CD4-positive, alpha-beta T cell treated with Interferon alpha-2 for 1 hour (primary cell): ENCODE measurements around the gene DDO.
"Not testable (repeated sequence)": the region's sequence is repeated elsewhere in the genome, so short reads cannot be mapped to it uniquely, and the experiment has no call there.

Experiments used
- DNase-seq, 2 donors: peaks; one replicate each; pipeline ENCODE4 v3.0.0-alpha.2; 2020 to 2022

Gene DDO

GRCh38 chr6:110366256-110366655 is 49.1 kb downstream of the DDO start:
- DNase-seq, result no peak

- no peak for DNase-seq
These were observed 50.8 kb downstream of the DDO start for GRCh38 chr6:110364364-110365105.

GRCh38 chr6:110363748-110364147 is 51.6 kb downstream of the DDO start:
- DNase-seq, result no peak

- DNase-seq, result no peak
These were observed 54.7 kb downstream of the DDO start for GRCh38 chr6:110360676-110361075.

- DNase-seq, result no peak
These were observed 55.8 kb downstream of the DDO start for GRCh38 chr6:110359556-110359955.

- DNase-seq, result no peak
These were observed 56.7 kb downstream of the DDO start for GRCh38 chr6:110358553-110359160.

GRCh38 chr6:110357664-110358552 is 57.5 kb downstream of the DDO start, which contains the start of gene METTL24:
Gene METTL24, minus strand, starts transcription at chr6:110358349. Its CDS starts 77 bp downstream, at chr6:110358272.
- DNase-seq, result peak in 1 of 2 donors; percentile 3

GRCh38 chr6:110357298-110357663 is 58.1 kb downstream of the DDO start:
- no peak for DNase-seq

- no peak for DNase-seq
These were observed 58.6 kb downstream of the DDO start for GRCh38 chr6:110356778-110357177.

GRCh38 chr6:110355727-110356126 is 59.6 kb downstream of the DDO start:
- no peak for DNase-seq

- DNase-seq, result no peak
These were observed 60.4 kb downstream of the DDO start for GRCh38 chr6:110355022-110355421.

- no peak for DNase-seq
These were observed 61.2 kb downstream of the DDO start for GRCh38 chr6:110354153-110354552.

GRCh38 chr6:110353457-110354001 is 61.8 kb downstream of the DDO start:
- no peak for DNase-seq

GRCh38 chr6:110352563-110353262 is 62.7 kb downstream of the DDO start:
- no peak for DNase-seq

- DNase-seq, result no peak
These were observed 63.4 kb downstream of the DDO start for GRCh38 chr6:110351986-110352385.

GRCh38 chr6:110351546-110351945 is 63.8 kb downstream of the DDO start:
- DNase-seq, result no peak

- DNase-seq, result not testable (repeated sequence)
These were observed 64.8 kb downstream of the DDO start for GRCh38 chr6:110350593-110350992.

- DNase-seq, result no peak
These were observed 66.2 kb downstream of the DDO start for GRCh38 chr6:110348961-110349690.

GRCh38 chr6:110345025-110345424 is 70.3 kb downstream of the DDO start:
- no peak for DNase-seq

GRCh38 chr6:110342759-110343158 is 72.6 kb downstream of the DDO start:
- no peak for DNase-seq
